NT2/D1 (cell line): ENCODE results near the gene PIK3AP1.

ENCODE experiments used
- YY1 ChIP-seq: IDR thresholded peaks from 2 replicates; pipeline ENCODE4 v1.6.1; 2011; ENCODE audit not compliant: insufficient read length, insufficient read depth
- ZNF274 ChIP-seq: IDR thresholded peaks from 2 replicates; pipeline ENCODE4 v1.6.1; 2011; ENCODE audit warnings: mild to moderate bottlenecking, low read depth, low read length

DNA sequence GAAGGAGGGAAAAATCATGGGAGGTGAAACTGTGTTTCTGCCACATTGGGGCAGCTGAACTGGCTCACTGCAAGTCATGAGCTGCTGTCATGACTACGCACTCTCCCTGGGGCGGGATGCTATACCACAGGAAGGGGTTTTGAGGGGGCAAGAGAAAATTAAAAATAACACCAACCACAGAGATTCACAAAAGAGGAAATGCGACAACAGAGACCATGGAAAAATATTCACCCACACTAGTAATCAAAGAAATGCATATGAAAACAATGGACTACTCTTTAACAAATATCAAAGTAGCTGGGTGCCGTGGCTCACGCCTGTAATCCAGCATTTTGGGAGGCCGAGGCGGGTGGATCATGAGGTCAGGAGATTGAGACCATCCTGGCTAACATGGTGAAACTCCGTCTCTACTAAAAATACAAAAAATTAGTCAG is 68.3 kb downstream of the PIK3AP1 start:
- TF ChIP-seq ZNF274 = no peak
- no peak for TF ChIP-seq YY1
